GM18870 (cell line): ENCODE data around the gene USP11.

Experiments
- ATAC-seq: cut with Tn5 transposase; IDR thresholded peaks from one replicate; pipeline ENCODE4 v1.9.1; 2021; ENCODE audit warnings: moderate library complexity; ENCODE audit not compliant: unreplicated experiment

Gene USP11

GRCh38 chrX:47202877-47203276 is 29.9 kb upstream of the USP11 start:
- no peak for ATAC-seq

- no peak for ATAC-seq
Observed at GRCh38 chrX:47204970-47205369, 27.8 kb upstream of the USP11 start.

- no peak for ATAC-seq
Observed at GRCh38 chrX:47206316-47206715, 26.5 kb upstream of the USP11 start.

- ATAC-seq = no peak
Observed at GRCh38 chrX:47208108-47208507, 24.7 kb upstream of the USP11 start.

GRCh38 chrX:47209508-47210238 is 23.1 kb upstream of the USP11 start:
- ATAC-seq = no peak

- ATAC-seq = no peak
Observed at GRCh38 chrX:47210661-47211425, 22.0 kb upstream of the USP11 start.

- ATAC-seq = no peak
Observed at GRCh38 chrX:47212381-47213293, 20.2 kb upstream of the USP11 start.

GRCh38 chrX:47214435-47215077 is 18.3 kb upstream of the USP11 start:
- no peak for ATAC-seq

- ATAC-seq = no peak
Observed at GRCh38 chrX:47215291-47215900, 17.4 kb upstream of the USP11 start.

- no peak for ATAC-seq
Observed at GRCh38 chrX:47216393-47216925, 16.4 kb upstream of the USP11 start.

GRCh38 chrX:47217121-47217851 is 15.5 kb upstream of the USP11 start:
- no peak for ATAC-seq

GRCh38 chrX:47217852-47218279 is 14.9 kb upstream of the USP11 start:
- ATAC-seq = peak; percentile 91

- peak; percentile 31 for ATAC-seq
Observed at GRCh38 chrX:47218280-47218919, 14.4 kb upstream of the USP11 start, which contains the start of gene CDK16. Gene CDK16 (plus strand): TSS chrX:47218681. CDS start chrX:47223558, 4,877 bp downstream.

GRCh38 chrX:47218920-47219815 is 13.6 kb upstream of the USP11 start:
- no peak for ATAC-seq

- ATAC-seq = no peak
Observed at GRCh38 chrX:47221756-47222155, 11.1 kb upstream of the USP11 start.

GRCh38 chrX:47222751-47223350 is 10.0 kb upstream of the USP11 start:
- ATAC-seq = no peak

- ATAC-seq = no peak
Observed at GRCh38 chrX:47223476-47224250, 9.1 kb upstream of the USP11 start.
